Head of caudate nucleus (tissue), 42 donors: Measurements from ENCODE around the gene PTPRD.

Source experiments
- DNase-seq, 42 donors: peaks; one replicate each; pipeline versions ENCODE4 v3.0.0 to v3.0.0-alpha.2; 2020 to 2021; ENCODE audit warnings: mixed read lengths in 7 of 42
- intact Hi-C: fragments of 100-400 bp; cut with DNase I; formaldehyde crosslinking; loops from one replicate; pipeline ENCODE4 v1.15.0; 2022

PTPRD gene

GRCh38 chr9:8653111-8653510, 1959.7 kb downstream of the PTPRD start:
- intact Hi-C loops: no loop called here
- no peak for DNase-seq

- intact Hi-C loops: no loop called here
- no peak for DNase-seq
Observed at GRCh38 chr9:8652255-8652654, 1960.5 kb downstream of the PTPRD start.

GRCh38 chr9:8651846-8652215, 1961.0 kb downstream of the PTPRD start:
- DNase-seq: no peak
- intact Hi-C loops: no loop called here

- intact Hi-C loops: no loop called here
- DNase-seq: no peak
Observed at GRCh38 chr9:8651070-8651845, 1961.5 kb downstream of the PTPRD start.

- intact Hi-C loops: no loop called here
- DNase-seq: no peak
Observed at GRCh38 chr9:8649807-8650206, 1963.0 kb downstream of the PTPRD start.

- no peak for DNase-seq
- intact Hi-C loops: no loop called here
Observed at GRCh38 chr9:8649160-8649559, 1963.6 kb downstream of the PTPRD start.

- no peak for DNase-seq
- intact Hi-C loops: no loop called here
Observed at GRCh38 chr9:8648271-8648845, 1964.4 kb downstream of the PTPRD start.

- intact Hi-C loops: no loop called here
Observed at GRCh38 chr9:8647824-8648223, 1965.0 kb downstream of the PTPRD start.

GRCh38 chr9:8644571-8644970, 1968.2 kb downstream of the PTPRD start:
- intact Hi-C loops: no loop called here

More at GRCh38 chr9:8647824-8648223, 1965.0 kb downstream of the PTPRD start:
- DNase-seq: no peak

GRCh38 chr9:8643896-8644295, 1968.9 kb downstream of the PTPRD start:
- DNase-seq: no peak
- intact Hi-C loops: no loop called here

More at GRCh38 chr9:8644571-8644970, 1968.2 kb downstream of the PTPRD start:
- DNase-seq: no peak

GRCh38 chr9:8643464-8643863, 1969.3 kb downstream of the PTPRD start:
- intact Hi-C loops: no loop called here
- peak in 1 of 42 donors; percentile 34 for DNase-seq

GRCh38 chr9:8640761-8641160, 1972.0 kb downstream of the PTPRD start:
- intact Hi-C loops: no loop called here
- DNase-seq: no peak

GRCh38 chr9:8637626-8638025, 1975.2 kb downstream of the PTPRD start:
- DNase-seq: no peak
- intact Hi-C loops: no loop called here

- intact Hi-C loops: no loop called here
Observed at GRCh38 chr9:8633784-8634183, 1979.0 kb downstream of the PTPRD start.

GRCh38 chr9:8632493-8632892, 1980.3 kb downstream of the PTPRD start:
- peak in 2 of 42 donors; percentile 36 to 65 for DNase-seq
- intact Hi-C loops: no loop called here

More at GRCh38 chr9:8633784-8634183, 1979.0 kb downstream of the PTPRD start:
- DNase-seq: no peak

- DNase-seq: no peak
Observed at GRCh38 chr9:8628791-8629190, 1984.0 kb downstream of the PTPRD start.

GRCh38 chr9:8627976-8628679, 1984.7 kb downstream of the PTPRD start:
- intact Hi-C loops: no loop called here
- peak in 2 of 42 donors; percentile 17 to 29 for DNase-seq

More at GRCh38 chr9:8628791-8629190, 1984.0 kb downstream of the PTPRD start:
- intact Hi-C loops: no loop called here

GRCh38 chr9:8622871-8623270, 1989.9 kb downstream of the PTPRD start:
- intact Hi-C loops: no loop called here
- no peak for DNase-seq

- intact Hi-C loops: no loop called here
- DNase-seq: no peak
Observed at GRCh38 chr9:8622222-8622802, 1990.5 kb downstream of the PTPRD start.

GRCh38 chr9:8621416-8621815, 1991.4 kb downstream of the PTPRD start:
- DNase-seq: no peak
- intact Hi-C loops: no loop called here
